AG04450 (cell line): ENCODE measurements around the gene RHOBTB3. TPM values are rescaled to one million over a fixed set of nuclear protein-coding genes. Genes with fewer than 3 reads are reported as not detected.

Experiments used
- CTCF ChIA-PET: fragments of 300-600, 350-600 bp; formaldehyde crosslinking; extraction: SDS; loops from one replicate; lab custom pipeline; 2022; ENCODE audit warnings: antibody characterized with exemption, inconsistent platforms; lab: Charles Lee
- POLR2A ChIA-PET: fragments of 350-600 bp; formaldehyde crosslinking; extraction: SDS; loops from one replicate; lab custom pipeline; 2021; ENCODE audit warnings: antibody characterized with exemption, inconsistent platforms; lab: Yijun Ruan, JAX
- DNase-seq: peaks from one replicate; pipeline ENCODE4 v3.0.0-alpha.2; 2011; ENCODE audit warnings: low read depth, low spot score
- H3K27ac ChIP-seq: one replicate; pipeline ENCODE4 v1.5.1; 2012; ENCODE audit warnings: low read depth, low read length, control low read depth
- H3K27me3 ChIP-seq: one replicate; pipeline ENCODE4 v1.6.0; 2012; ENCODE audit warnings: low read length; ENCODE audit not compliant: control insufficient read depth, insufficient read depth
- H3K4me3 ChIP-seq: 2 replicates; pipeline ENCODE4 v1.5.1; 2011; ENCODE audit warnings: mild to moderate bottlenecking, low read depth, low read length, control low read depth
- H3K9me3 ChIP-seq: 2 replicates; pipeline ENCODE4 v1.5.1; 2012; ENCODE audit warnings: low read length; ENCODE audit not compliant: control insufficient read depth, insufficient read depth
- CTCF ChIP-seq: IDR thresholded peaks from 2 replicates; pipeline ENCODE4 v1.5.1; 2011; ENCODE audit warnings: low read depth, low read length, control low read depth, inconsistent platforms
- polyA plus RNA-seq: library from polyadenylated mRNA; depleted of rRNA; stranded (reverse); fragments of >200 nt; gene quantifications from 2 replicates; pipeline ENCODE4 v1.2.3, GENCODE V29; 2011

RHOBTB3 gene
- polyA plus RNA-seq, 1 experiment: 360 TPM

GRCh38 chr5:95817430-95817829, 86.3 kb downstream of the RHOBTB3 start:
- H3K9me3 ChIP-seq: no peaks in the 10 kb centered on the region
- no peak overlapping the region; the same call in 1 of the 2 replicates for H3K4me3 ChIP-seq
- H3K27me3 ChIP-seq: no peaks in the 10 kb centered on the region
- ChIA-PET POLR2A (no interaction called here), CTCF (interaction anchor here (0.5 to 2.7 kb wide), 4 partner anchors 29 to 265 kb away, joined by 3 to 6 read pairs (median 3); no protein-coding TSS in a partner anchor)
- DNase-seq: no peak
- TF ChIP-seq CTCF: no peak
- peak overlapping the region; percentile 11 for H3K27ac ChIP-seq

- H3K4me3 ChIP-seq: peak overlapping the region; percentile 35
- ChIA-PET CTCF (interaction anchor here (0.5 to 2.7 kb wide), 5 partner anchors 28 to 266 kb away, joined by 3 to 6 read pairs (median 3); no protein-coding TSS in a partner anchor), POLR2A (no interaction called here)
- H3K27ac ChIP-seq: peak overlapping the region; percentile 21
- DNase-seq: no peak
- no peak for TF ChIP-seq CTCF
- no peaks in the 10 kb centered on the region for H3K27me3 ChIP-seq
- H3K9me3 ChIP-seq: no peaks in the 10 kb centered on the region
Observed at GRCh38 chr5:95818181-95819147, 87.3 kb downstream of the RHOBTB3 start.

- Histone ChIP-seq H3K27me3 (no peaks in the 10 kb centered on the region), H3K27ac (peak overlapping the region; percentile 59), H3K4me3 (peak overlapping the region; percentile 94), H3K9me3 (no peaks in the 10 kb centered on the region)
- CTCF ChIA-PET: interaction anchor here (0.7 to 1.4 kb wide), 4 partner anchors 25 to 524 kb away, joined by 3 to 7 read pairs (median 3); no protein-coding TSS in a partner anchor
- TF ChIP-seq CTCF: no peak
- POLR2A ChIA-PET: interaction anchor here (1.3 to 2.0 kb wide), 3 partner anchors 11 to 61 kb away, joined by 3 to 12 read pairs (median 6); no protein-coding TSS in a partner anchor
- no peak for DNase-seq
Observed at GRCh38 chr5:95821110-95822021, 90.2 kb downstream of the RHOBTB3 start.

GRCh38 chr5:95822043-95822541, 91.0 kb downstream of the RHOBTB3 start:
- ChIA-PET CTCF (interaction anchor here (0.6 to 2.0 kb wide), 5 partner anchors 25 to 523 kb away, joined by 3 to 13 read pairs (median 3); no protein-coding TSS in a partner anchor), POLR2A (interaction anchor here (0.8 to 2.3 kb wide), 13 partner anchors 9 to 91 kb away, joined by 3 to 12 read pairs (median 5); partner anchors contain the start of gene RHOBTB3)
- DNase-seq: no peak
- no peak for TF ChIP-seq CTCF
- Histone ChIP-seq H3K9me3 (no peaks in the 10 kb centered on the region), H3K27me3 (no peaks in the 10 kb centered on the region), H3K4me3 (peak overlapping the region; percentile 94), H3K27ac (peak overlapping the region; percentile 59)
